ENCODE results near the gene APPL1.

APPL1 gene

DNA sequence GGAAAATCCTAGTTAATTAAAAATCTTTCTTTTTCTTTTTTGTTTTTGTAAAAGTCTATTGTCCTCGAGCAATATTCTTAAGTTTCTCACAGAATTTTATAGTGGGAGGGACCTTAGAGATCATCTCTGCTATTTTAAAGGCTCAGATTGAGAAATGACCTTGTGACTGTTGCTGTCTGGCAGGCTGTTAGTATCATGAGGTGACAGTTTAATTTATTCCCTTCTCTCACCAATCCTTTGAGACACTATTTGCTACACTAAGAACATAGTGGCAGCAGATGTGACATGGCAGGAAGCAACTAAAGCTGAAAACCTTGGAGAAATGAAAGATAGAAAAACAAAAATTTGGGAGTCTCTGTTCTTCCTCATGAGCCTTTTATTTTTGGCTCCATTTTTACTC lies 24.9 kb downstream of the APPL1 start:
- no peaks in the 10 kb centered on the region for H3K27me3 ChIP-seq
- TF ChIP-seq, protein P1, sequence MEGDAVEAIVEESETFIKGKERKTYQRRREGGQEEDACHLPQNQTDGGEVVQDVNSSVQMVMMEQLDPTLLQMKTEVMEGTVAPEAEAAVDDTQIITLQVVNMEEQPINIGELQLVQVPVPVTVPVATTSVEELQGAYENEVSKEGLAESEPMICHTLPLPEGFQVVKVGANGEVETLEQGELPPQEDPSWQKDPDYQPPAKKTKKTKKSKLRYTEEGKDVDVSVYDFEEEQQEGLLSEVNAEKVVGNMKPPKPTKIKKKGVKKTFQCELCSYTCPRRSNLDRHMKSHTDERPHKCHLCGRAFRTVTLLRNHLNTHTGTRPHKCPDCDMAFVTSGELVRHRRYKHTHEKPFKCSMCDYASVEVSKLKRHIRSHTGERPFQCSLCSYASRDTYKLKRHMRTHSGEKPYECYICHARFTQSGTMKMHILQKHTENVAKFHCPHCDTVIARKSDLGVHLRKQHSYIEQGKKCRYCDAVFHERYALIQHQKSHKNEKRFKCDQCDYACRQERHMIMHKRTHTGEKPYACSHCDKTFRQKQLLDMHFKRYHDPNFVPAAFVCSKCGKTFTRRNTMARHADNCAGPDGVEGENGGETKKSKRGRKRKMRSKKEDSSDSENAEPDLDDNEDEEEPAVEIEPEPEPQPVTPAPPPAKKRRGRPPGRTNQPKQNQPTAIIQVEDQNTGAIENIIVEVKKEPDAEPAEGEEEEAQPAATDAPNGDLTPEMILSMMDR (IDR thresholded peaks at IDR 0.05): no peak
- no peaks in the 10 kb centered on the region for H3K4me1 ChIP-seq (ENCODE audit: control insufficient read depth in 1 of 2, insufficient read depth in 1 of 2, low read depth in 1 of 2, low read length in 1 of 2)
- no peaks in the 10 kb centered on the region for H3K9me3 ChIP-seq
- no peak overlapping the region for H3K27ac ChIP-seq
- no peak overlapping the region for H3K4me3 ChIP-seq (ENCODE audit: low read depth in 1 of 2, low read length in 1 of 2)
- H3K36me3 ChIP-seq: peaks cover 67% of the 10 kb centered on the region

GRCh38 chr3:57256844-57257243 lies 29.3 kb downstream of the APPL1 start:
- Histone ChIP-seq H3K9me3 (no peaks in the 10 kb centered on the region), H3K27me3 (no peaks in the 10 kb centered on the region), H3K27ac (no peak overlapping the region), H3K4me3 (ENCODE audit: low read depth in 1 of 2, low read length in 1 of 2) (no peak overlapping the region), H3K36me3 (peaks cover 76% of the 10 kb centered on the region), H3K4me1 (ENCODE audit: control insufficient read depth in 1 of 2, insufficient read depth in 1 of 2, low read depth in 1 of 2, low read length in 1 of 2) (no peaks in the 10 kb centered on the region)
- TF ChIP-seq, protein P1 (IDR thresholded peaks at IDR 0.05): no peak

GRCh38 chr3:57257678-57258077 lies 30.1 kb downstream of the APPL1 start:
- H3K27ac ChIP-seq: no peak overlapping the region
- H3K36me3 ChIP-seq: peaks cover 71% of the 10 kb centered on the region
- H3K27me3 ChIP-seq: no peaks in the 10 kb centered on the region
- TF ChIP-seq, protein P1 (IDR thresholded peaks at IDR 0.05): no peak
- no peaks in the 10 kb centered on the region for H3K9me3 ChIP-seq
- no peaks in the 10 kb centered on the region for H3K4me1 ChIP-seq (ENCODE audit: control insufficient read depth in 1 of 2, insufficient read depth in 1 of 2, low read depth in 1 of 2, low read length in 1 of 2)
- no peak overlapping the region for H3K4me3 ChIP-seq (ENCODE audit: low read depth in 1 of 2, low read length in 1 of 2)

DNA sequence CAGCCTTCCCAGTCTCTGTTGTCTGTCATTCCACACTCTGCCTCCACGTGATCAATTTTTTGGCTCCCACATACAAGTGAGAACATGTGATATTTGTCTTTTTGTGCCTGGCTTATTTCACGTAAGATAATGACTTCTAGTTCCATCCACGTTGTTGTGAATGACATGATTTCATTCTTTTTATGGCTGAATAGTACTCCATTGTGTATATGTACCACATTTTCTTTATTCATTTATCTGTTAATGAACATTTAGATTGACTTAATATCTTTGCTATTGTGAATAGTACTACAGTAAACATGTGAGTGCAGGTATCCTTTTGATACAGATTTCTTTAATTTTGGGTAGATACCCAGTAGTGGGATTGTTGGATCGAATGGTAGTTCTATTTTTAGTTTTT lies 33.6 kb downstream of the APPL1 start:
- TF ChIP-seq, protein P1 (IDR thresholded peaks at IDR 0.05): no peak
- no peaks in the 10 kb centered on the region for H3K27me3 ChIP-seq
- H3K36me3 ChIP-seq: peaks cover 67% of the 10 kb centered on the region
- H3K27ac ChIP-seq: no peak overlapping the region
- H3K4me3 ChIP-seq (ENCODE audit: low read depth in 1 of 2, low read length in 1 of 2): no peak overlapping the region
- no peaks in the 10 kb centered on the region for H3K4me1 ChIP-seq (ENCODE audit: control insufficient read depth in 1 of 2, insufficient read depth in 1 of 2, low read depth in 1 of 2, low read length in 1 of 2)
- H3K9me3 ChIP-seq: no peaks in the 10 kb centered on the region

GRCh38 chr3:57261929-57262328 lies 34.4 kb downstream of the APPL1 start:
- TF ChIP-seq, protein P1 (IDR thresholded peaks at IDR 0.05): no peak
- Histone ChIP-seq H3K27me3 (no peaks in the 10 kb centered on the region), H3K9me3 (no peaks in the 10 kb centered on the region), H3K4me1 (ENCODE audit: control insufficient read depth in 1 of 2, insufficient read depth in 1 of 2, low read depth in 1 of 2, low read length in 1 of 2) (no peaks in the 10 kb centered on the region), H3K36me3 (peaks cover 69% of the 10 kb centered on the region), H3K4me3 (ENCODE audit: low read depth in 1 of 2, low read length in 1 of 2) (no peak overlapping the region), H3K27ac (no peak overlapping the region)

DNA sequence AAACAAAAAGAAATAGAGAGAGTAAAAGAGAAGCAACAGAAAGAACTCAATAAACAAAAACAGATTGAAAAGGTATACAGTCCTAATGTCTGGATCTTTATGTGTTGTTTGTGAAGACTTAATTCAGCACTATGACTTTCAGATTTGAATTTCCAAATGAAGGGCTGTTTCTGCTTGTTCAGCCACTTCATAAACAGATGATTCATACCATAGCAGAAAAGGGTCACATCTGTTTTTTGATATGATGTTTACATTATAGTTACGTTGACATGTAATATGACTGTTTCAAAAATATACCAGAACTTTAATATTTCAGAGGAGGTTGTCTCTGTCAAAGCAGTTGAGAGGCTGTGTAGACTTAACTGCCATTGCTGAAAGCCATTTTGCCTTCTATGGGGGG lies 40.9 kb downstream of the APPL1 start:
- H3K4me3 ChIP-seq (ENCODE audit: low read depth in 1 of 2, low read length in 1 of 2): no peak overlapping the region
- peaks cover 71% of the 10 kb centered on the region for H3K36me3 ChIP-seq
- H3K4me1 ChIP-seq (ENCODE audit: control insufficient read depth in 1 of 2, insufficient read depth in 1 of 2, low read depth in 1 of 2, low read length in 1 of 2): no peaks in the 10 kb centered on the region
- TF ChIP-seq, protein P1 (IDR thresholded peaks at IDR 0.05): no peak
- H3K9me3 ChIP-seq: no peaks in the 10 kb centered on the region
- no peak overlapping the region for H3K27ac ChIP-seq
- H3K27me3 ChIP-seq: no peaks in the 10 kb centered on the region

All from neutrophil (primary cell).